ENCODE measurements around the gene SEPTIN12. TPM values are rescaled to one million over a fixed set of nuclear protein-coding genes. Genes with fewer than 3 reads are reported as not detected.

SEPTIN12 gene
- total and polyA plus RNA-seq, 11 donors, result 0.32 TPM; not detected in 10

DNA sequence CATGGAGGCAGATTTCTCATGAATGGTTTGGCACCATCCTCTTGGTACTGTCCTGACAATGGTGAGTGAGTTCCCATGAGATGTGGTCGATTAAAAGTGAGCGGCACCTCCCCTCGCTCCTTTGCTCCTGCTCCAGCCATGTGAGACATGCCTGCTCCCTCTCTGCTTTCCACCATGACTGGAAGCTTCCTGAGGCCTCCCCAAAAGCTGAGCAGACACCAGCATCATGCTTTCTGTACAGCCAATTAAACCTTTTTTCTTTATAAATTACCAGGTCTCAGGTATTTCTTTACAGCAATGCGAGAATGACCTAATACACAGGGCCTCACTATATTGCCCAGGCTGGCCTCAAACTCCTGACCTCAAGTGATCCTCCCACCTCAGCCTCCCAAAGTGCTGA is 33.3 kb downstream of the SEPTIN12 start:
- 95 to 99% (median 98%) methylated on average over 4 of the region's 4 CpGs for WGBS, 4 donors
- DNase-seq (no peak), ATAC-seq (no peak)
- H3K4me3 ChIP-seq, result no peak overlapping the region
- no peak overlapping the region for H3K27ac ChIP-seq
- TF ChIP-seq, protein P1, sequence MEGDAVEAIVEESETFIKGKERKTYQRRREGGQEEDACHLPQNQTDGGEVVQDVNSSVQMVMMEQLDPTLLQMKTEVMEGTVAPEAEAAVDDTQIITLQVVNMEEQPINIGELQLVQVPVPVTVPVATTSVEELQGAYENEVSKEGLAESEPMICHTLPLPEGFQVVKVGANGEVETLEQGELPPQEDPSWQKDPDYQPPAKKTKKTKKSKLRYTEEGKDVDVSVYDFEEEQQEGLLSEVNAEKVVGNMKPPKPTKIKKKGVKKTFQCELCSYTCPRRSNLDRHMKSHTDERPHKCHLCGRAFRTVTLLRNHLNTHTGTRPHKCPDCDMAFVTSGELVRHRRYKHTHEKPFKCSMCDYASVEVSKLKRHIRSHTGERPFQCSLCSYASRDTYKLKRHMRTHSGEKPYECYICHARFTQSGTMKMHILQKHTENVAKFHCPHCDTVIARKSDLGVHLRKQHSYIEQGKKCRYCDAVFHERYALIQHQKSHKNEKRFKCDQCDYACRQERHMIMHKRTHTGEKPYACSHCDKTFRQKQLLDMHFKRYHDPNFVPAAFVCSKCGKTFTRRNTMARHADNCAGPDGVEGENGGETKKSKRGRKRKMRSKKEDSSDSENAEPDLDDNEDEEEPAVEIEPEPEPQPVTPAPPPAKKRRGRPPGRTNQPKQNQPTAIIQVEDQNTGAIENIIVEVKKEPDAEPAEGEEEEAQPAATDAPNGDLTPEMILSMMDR (IDR thresholded peaks at IDR 0.05), result no peak
- intact Hi-C loops (cut with DNase I), result no loop called here
- H3K36me3 ChIP-seq, result peaks cover 0 to 98% (median 93%) of the 10 kb centered on the region in 9 donors
- peaks cover 0 to 9% (median 0%) of the 10 kb centered on the region in 12 donors for H3K9me3 ChIP-seq
- H3K4me1 ChIP-seq, result no peaks in the 10 kb centered on the region
- H3K27me3 ChIP-seq, result no peaks in the 10 kb centered on the region

DNA sequence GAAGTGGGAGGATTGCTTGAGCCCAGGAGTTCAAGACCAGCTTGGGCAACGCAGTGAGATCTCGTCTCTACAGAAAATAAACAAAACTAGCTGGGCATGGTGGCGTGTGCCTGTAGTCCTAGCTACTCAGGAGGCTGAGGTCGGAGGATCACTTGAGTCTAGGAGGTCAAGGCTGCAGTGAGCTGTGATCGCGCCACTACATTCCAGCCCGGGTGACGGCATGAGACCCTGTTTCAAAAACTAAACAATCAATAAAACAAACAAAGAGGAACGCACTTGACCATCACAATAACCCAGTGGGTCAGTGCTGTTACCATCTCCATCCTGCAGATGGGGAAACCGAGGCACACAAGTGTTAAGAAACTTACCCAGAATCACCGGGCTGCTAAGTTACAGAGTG is 34.9 kb downstream of the SEPTIN12 start:
- DNase-seq (no peak), ATAC-seq (no peak)
- intact Hi-C loops (cut with DNase I), result no loop called here
- Histone ChIP-seq H3K4me3 (no peak overlapping the region), H3K27me3 (no peaks in the 10 kb centered on the region), H3K27ac (no peak overlapping the region), H3K4me1 (no peaks in the 10 kb centered on the region), H3K36me3 (peaks cover 0 to 90% (median 84%) of the 10 kb centered on the region in 9 donors), H3K9me3 (peaks cover 0 to 9% (median 0%) of the 10 kb centered on the region in 12 donors)
- WGBS, 4 donors, result 93 to 96% (median 96%) methylated on average over 11 of the region's 11 CpGs
- no peak for TF ChIP-seq POLR2A (IDR thresholded peaks at IDR 0.05)

GRCh38 chr16:4752351-4753100 is 35.6 kb downstream of the SEPTIN12 start:
- no peaks in the 10 kb centered on the region for H3K27me3 ChIP-seq
- ATAC-seq (peak in 2 of 4 donors; percentile 5 to 15), DNase-seq (peak in 1 of 5 donors; percentile 37)
- no peak overlapping the region for H3K27ac ChIP-seq
- WGBS, 4 donors, result 93 to 98% (median 96%) methylated on average over 20 to 44 of the region's 44 CpGs
- H3K9me3 ChIP-seq, result peaks cover 0 to 9% (median 0%) of the 10 kb centered on the region in 12 donors
- peaks cover 0 to 2% (median 0%) of the 10 kb centered on the region in 12 donors for H3K4me1 ChIP-seq
- TF ChIP-seq, protein P1 (IDR thresholded peaks at IDR 0.05), result no peak
- no peak for TF ChIP-seq POLR2A (IDR thresholded peaks at IDR 0.05)
- no peak overlapping the region for H3K4me3 ChIP-seq
- peaks cover 0 to 84% (median 78%) of the 10 kb centered on the region in 9 donors for H3K36me3 ChIP-seq
- intact Hi-C loops (cut with DNase I), result no loop called here

- ATAC-seq (no peak), DNase-seq (peak in 1 of 5 donors; percentile 2)
- no peak overlapping the region for H3K27ac ChIP-seq
- H3K36me3 ChIP-seq, result peaks cover 0 to 68% (median 63%) of the 10 kb centered on the region in 9 donors
- H3K4me1 ChIP-seq, result peaks cover 0 to 15% (median 0%) of the 10 kb centered on the region in 12 donors
- H3K27me3 ChIP-seq, result no peaks in the 10 kb centered on the region
- intact Hi-C loops (cut with DNase I), result no loop called here
- H3K9me3 ChIP-seq, result peaks cover 0 to 8% (median 0%) of the 10 kb centered on the region in 12 donors
- TF ChIP-seq POLR2A (IDR thresholded peaks at IDR 0.05), result no peak
- TF ChIP-seq, protein P1 (IDR thresholded peaks at IDR 0.05), result no peak
- H3K4me3 ChIP-seq, result no peak overlapping the region
- 78 to 91% (median 89%) methylated on average over 7 to 8 of the region's 8 CpGs for WGBS, 4 donors
These were observed 37.2 kb downstream of the SEPTIN12 start for GRCh38 chr16:4750896-4751295.
